Measurements from ENCODE around the gene C6orf120.

The C6orf120 gene

GRCh38 chr6:169664227-169664626 lies 37.7 kb upstream of the C6orf120 start:
- Histone ChIP-seq H3K4ac (ENCODE audit: low read length) (no peak overlapping the region), H4K91ac (ENCODE audit: low read depth, low read length, poor library complexity) (no peak overlapping the region), H3K4me1 (ENCODE audit: control insufficient read depth in 2 of 2, insufficient read depth in 1 of 2, low read depth in 1 of 2, low read length in 2 of 2) (peaks cover 0 to 2% of the 10 kb centered on the region in 2 donors), H3K9ac (ENCODE audit: low read depth, low read length, poor library complexity) (no peak overlapping the region), H3K27ac (replicated peaks; ENCODE audit: low read length) (no peak overlapping the region), H3K4me2 (ENCODE audit: insufficient read depth, low read length, poor library complexity, severe bottlenecking) (no peak overlapping the region), H2AK5ac (ENCODE audit: low read depth, low read length) (no peak overlapping the region), H3K23ac (ENCODE audit: low read depth, low read length, poor library complexity) (no peak overlapping the region), H3K14ac (ENCODE audit: low read length) (no peak overlapping the region), H3K36me3 (replicated peaks in 1 of 2; ENCODE audit: control insufficient read depth in 2 of 2, insufficient read depth in 2 of 2, low read length in 2 of 2) (peaks cover 50 to 94% of the 10 kb centered on the region in 2 donors), H3K18ac (ENCODE audit: low read length) (no peak overlapping the region), H2BK12ac (ENCODE audit: low read length) (peak overlapping the region; percentile 6), H3K27me3 (ENCODE audit: control insufficient read depth in 3 of 3, insufficient read depth in 3 of 3, low read depth in 1 of 3, low read length in 3 of 3) (no peaks in the 10 kb centered on the region), H3K9me3 (replicated peaks in 1 of 2; ENCODE audit: control insufficient read depth in 2 of 2, insufficient read depth in 1 of 2, low read depth in 1 of 2, low read length in 2 of 2) (peaks cover 0 to 4% of the 10 kb centered on the region in 2 donors), H2BK15ac (ENCODE audit: low read length) (no peak overlapping the region), H2BK5ac (ENCODE audit: low read length) (no peak overlapping the region), H3K79me1 (ENCODE audit: low read depth, low read length) (peaks cover 12% of the 10 kb centered on the region), H2BK120ac (ENCODE audit: low read depth, low read length) (no peak overlapping the region), H4K8ac (ENCODE audit: low read depth, low read length) (no peak overlapping the region), H3K4me3 (ENCODE audit: low read length in 2 of 2) (no peak overlapping the region), H2AFZ (ENCODE audit: low read length) (no peak overlapping the region)
- no CpG with 5 or more reads among the region's 14 CpGs for WGBS, 2 donors (ENCODE audit: extremely low coverage in 2 of 2, insufficient read length in 2 of 2, insufficient replicate concordance in 1 of 2)
- DNase-seq (ENCODE audit: low spot score) = no peak

DNA sequence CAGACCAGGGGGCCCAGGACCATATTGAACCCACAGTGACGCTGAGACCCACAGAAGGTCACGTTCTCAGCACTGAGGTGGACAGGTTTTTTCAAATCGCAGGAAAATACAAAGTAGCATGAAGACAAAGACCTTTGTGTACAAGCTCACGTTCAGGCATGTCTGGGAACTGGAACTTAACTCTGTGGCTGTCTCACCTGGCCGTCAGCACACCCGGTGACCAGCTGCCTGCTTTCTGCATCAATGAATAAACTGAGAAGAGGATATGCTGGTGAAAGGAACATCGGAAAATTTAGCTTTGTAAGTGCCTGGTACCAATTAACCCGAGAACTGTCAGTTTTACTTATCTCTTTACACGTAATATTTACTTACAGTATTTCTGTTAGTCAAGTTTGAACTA lies 36.6 kb upstream of the C6orf120 start:
- Histone ChIP-seq H4K8ac (ENCODE audit: low read depth, low read length) (no peak overlapping the region), H3K4ac (ENCODE audit: low read length) (no peak overlapping the region), H3K4me2 (ENCODE audit: insufficient read depth, low read length, poor library complexity, severe bottlenecking) (no peak overlapping the region), H3K18ac (ENCODE audit: low read length) (no peak overlapping the region), H4K91ac (ENCODE audit: low read depth, low read length, poor library complexity) (no peak overlapping the region), H2BK5ac (ENCODE audit: low read length) (no peak overlapping the region), H3K9me3 (replicated peaks in 1 of 2; ENCODE audit: control insufficient read depth in 2 of 2, insufficient read depth in 1 of 2, low read depth in 1 of 2, low read length in 2 of 2) (peaks cover 0 to 4% of the 10 kb centered on the region in 2 donors), H2AK5ac (ENCODE audit: low read depth, low read length) (no peak overlapping the region), H3K4me1 (ENCODE audit: control insufficient read depth in 2 of 2, insufficient read depth in 1 of 2, low read depth in 1 of 2, low read length in 2 of 2) (peaks cover 0 to 12% of the 10 kb centered on the region in 2 donors), H3K9ac (ENCODE audit: low read depth, low read length, poor library complexity) (no peak overlapping the region), H2BK12ac (ENCODE audit: low read length) (no peak overlapping the region), H3K27ac (replicated peaks; ENCODE audit: low read length) (no peak overlapping the region), H3K79me1 (ENCODE audit: low read depth, low read length) (peaks cover 9% of the 10 kb centered on the region), H3K4me3 (ENCODE audit: low read length in 2 of 2) (no peak overlapping the region), H3K14ac (ENCODE audit: low read length) (no peak overlapping the region), H2BK15ac (ENCODE audit: low read length) (no peak overlapping the region), H3K23ac (ENCODE audit: low read depth, low read length, poor library complexity) (no peak overlapping the region), H3K27me3 (ENCODE audit: control insufficient read depth in 3 of 3, insufficient read depth in 3 of 3, low read depth in 1 of 3, low read length in 3 of 3) (no peaks in the 10 kb centered on the region), H2BK120ac (ENCODE audit: low read depth, low read length) (no peak overlapping the region), H2AFZ (ENCODE audit: low read length) (no peak overlapping the region), H3K36me3 (replicated peaks in 1 of 2; ENCODE audit: control insufficient read depth in 2 of 2, insufficient read depth in 2 of 2, low read length in 2 of 2) (peaks cover 44 to 91% of the 10 kb centered on the region in 2 donors)
- no peak for DNase-seq (ENCODE audit: low spot score)
- no CpG with 5 or more reads among the region's 9 CpGs for WGBS, 2 donors (ENCODE audit: extremely low coverage in 2 of 2, insufficient read length in 2 of 2, insufficient replicate concordance in 1 of 2)

- no CpG with 5 or more reads among the region's 18 CpGs for WGBS, 2 donors (ENCODE audit: extremely low coverage in 2 of 2, insufficient read length in 2 of 2, insufficient replicate concordance in 1 of 2)
- no peak for DNase-seq (ENCODE audit: low spot score)
- Histone ChIP-seq H4K8ac (ENCODE audit: low read depth, low read length) (no peak overlapping the region), H3K23ac (ENCODE audit: low read depth, low read length, poor library complexity) (no peak overlapping the region), H2AK5ac (ENCODE audit: low read depth, low read length) (no peak overlapping the region), H3K4me1 (ENCODE audit: control insufficient read depth in 2 of 2, insufficient read depth in 1 of 2, low read depth in 1 of 2, low read length in 2 of 2) (peaks cover 0 to 18% of the 10 kb centered on the region in 2 donors), H3K4me2 (ENCODE audit: insufficient read depth, low read length, poor library complexity, severe bottlenecking) (no peak overlapping the region), H2BK15ac (ENCODE audit: low read length) (no peak overlapping the region), H4K91ac (ENCODE audit: low read depth, low read length, poor library complexity) (no peak overlapping the region), H3K4me3 (ENCODE audit: low read length in 2 of 2) (no peak overlapping the region), H3K9ac (ENCODE audit: low read depth, low read length, poor library complexity) (no peak overlapping the region), H3K18ac (ENCODE audit: low read length) (peak overlapping the region; percentile 19), H2BK12ac (ENCODE audit: low read length) (no peak overlapping the region), H3K27ac (replicated peaks; ENCODE audit: low read length) (no peak overlapping the region), H3K79me1 (ENCODE audit: low read depth, low read length) (peaks cover 8% of the 10 kb centered on the region), H3K9me3 (replicated peaks in 1 of 2; ENCODE audit: control insufficient read depth in 2 of 2, insufficient read depth in 1 of 2, low read depth in 1 of 2, low read length in 2 of 2) (peaks cover 0 to 4% of the 10 kb centered on the region in 2 donors), H2BK5ac (ENCODE audit: low read length) (no peak overlapping the region), H3K27me3 (ENCODE audit: control insufficient read depth in 3 of 3, insufficient read depth in 3 of 3, low read depth in 1 of 3, low read length in 3 of 3) (no peaks in the 10 kb centered on the region), H2BK120ac (ENCODE audit: low read depth, low read length) (no peak overlapping the region), H3K14ac (ENCODE audit: low read length) (no peak overlapping the region), H3K4ac (ENCODE audit: low read length) (peak overlapping the region; percentile 67), H2AFZ (ENCODE audit: low read length) (no peak overlapping the region), H3K36me3 (replicated peaks in 1 of 2; ENCODE audit: control insufficient read depth in 2 of 2, insufficient read depth in 2 of 2, low read length in 2 of 2) (peaks cover 41 to 91% of the 10 kb centered on the region in 2 donors)
Measured at GRCh38 chr6:169666441-169666840, 35.5 kb upstream of the C6orf120 start.

- Histone ChIP-seq H2AK5ac (ENCODE audit: low read depth, low read length) (no peak overlapping the region), H3K4me2 (ENCODE audit: insufficient read depth, low read length, poor library complexity, severe bottlenecking) (no peak overlapping the region), H3K9ac (ENCODE audit: low read depth, low read length, poor library complexity) (no peak overlapping the region), H4K8ac (ENCODE audit: low read depth, low read length) (no peak overlapping the region), H3K36me3 (replicated peaks in 1 of 2; ENCODE audit: control insufficient read depth in 2 of 2, insufficient read depth in 2 of 2, low read length in 2 of 2) (peaks cover 42 to 92% of the 10 kb centered on the region in 2 donors), H3K9me3 (replicated peaks in 1 of 2; ENCODE audit: control insufficient read depth in 2 of 2, insufficient read depth in 1 of 2, low read depth in 1 of 2, low read length in 2 of 2) (peaks cover 0 to 4% of the 10 kb centered on the region in 2 donors), H2BK15ac (ENCODE audit: low read length) (no peak overlapping the region), H3K79me1 (ENCODE audit: low read depth, low read length) (peaks cover 10% of the 10 kb centered on the region), H4K91ac (ENCODE audit: low read depth, low read length, poor library complexity) (no peak overlapping the region), H2AFZ (ENCODE audit: low read length) (no peak overlapping the region), H3K23ac (ENCODE audit: low read depth, low read length, poor library complexity) (no peak overlapping the region), H3K27ac (replicated peaks; ENCODE audit: low read length) (no peak overlapping the region), H3K4ac (ENCODE audit: low read length) (no peak overlapping the region), H3K18ac (ENCODE audit: low read length) (no peak overlapping the region), H2BK5ac (ENCODE audit: low read length) (no peak overlapping the region), H3K27me3 (ENCODE audit: control insufficient read depth in 3 of 3, insufficient read depth in 3 of 3, low read depth in 1 of 3, low read length in 3 of 3) (no peaks in the 10 kb centered on the region), H3K14ac (ENCODE audit: low read length) (no peak overlapping the region), H3K4me3 (ENCODE audit: low read length in 2 of 2) (no peak overlapping the region), H2BK12ac (ENCODE audit: low read length) (no peak overlapping the region), H2BK120ac (ENCODE audit: low read depth, low read length) (no peak overlapping the region), H3K4me1 (ENCODE audit: control insufficient read depth in 2 of 2, insufficient read depth in 1 of 2, low read depth in 1 of 2, low read length in 2 of 2) (peaks cover 0 to 18% of the 10 kb centered on the region in 2 donors)
- DNase-seq (ENCODE audit: low spot score) = no peak
- WGBS, 2 donors (ENCODE audit: extremely low coverage in 2 of 2, insufficient read length in 2 of 2, insufficient replicate concordance in 1 of 2) = no CpG with 5 or more reads among the region's 27 CpGs
Measured at GRCh38 chr6:169667716-169668115, 34.2 kb upstream of the C6orf120 start.

Data from neuronal stem cell (in vitro differentiated cells).